Keratinocyte (primary cell): ENCODE results near the gene TRAF2. TPM values are rescaled to one million over a fixed set of nuclear protein-coding genes. Genes with fewer than 3 reads are reported as not detected.

Experiments
- DNase-seq: peaks from one replicate; pipeline ENCODE4 v3.0.0-alpha.2; 2011; ENCODE audit warnings: low read depth, missing footprints, low spot score
- FAIRE-seq: peaks from 2 replicates; lab custom pipeline; 2011; peaks lifted over from hg19 to GRCh38; lab: Jason Lieb, UNC
- H2AFZ ChIP-seq: 2 replicates; pipeline ENCODE4 v1.6.0; 2012; ENCODE audit warnings: low read length, control low read depth, inconsistent platforms; ENCODE audit not compliant: control insufficient read depth
- H3K27ac ChIP-seq: 2 replicates; pipeline ENCODE4 v1.5.1; 2011; ENCODE audit warnings: low read length; ENCODE audit not compliant: control insufficient read depth, insufficient read depth
- H3K27me3 ChIP-seq: 3 replicates; pipeline ENCODE4 v1.6.0; 2011; ENCODE audit warnings: low read length; ENCODE audit not compliant: control insufficient read depth, insufficient read depth; ENCODE audit errors: extremely low read depth
- H3K36me3 ChIP-seq, 2 experiments: 2 replicates in 1 of 2; 3 replicates in 1 of 2; pipeline ENCODE4 v1.5.1; 2011; ENCODE audit warnings: low read length in 2 of 2, mild to moderate bottlenecking in 1 of 2; ENCODE audit not compliant: control insufficient read depth in 2 of 2, insufficient read depth in 2 of 2; ENCODE audit errors: extremely low read depth in 1 of 2
- H3K4me1 ChIP-seq: 3 replicates; pipeline ENCODE4 v1.5.1; 2011; ENCODE audit warnings: low read length; ENCODE audit not compliant: control insufficient read depth, insufficient read depth; ENCODE audit errors: extremely low read depth
- H3K4me2 ChIP-seq: 3 replicates; pipeline ENCODE4 v1.6.0; 2011; ENCODE audit warnings: low read depth, low read length; ENCODE audit not compliant: control insufficient read depth, insufficient read depth; ENCODE audit errors: extremely low read depth
- H3K4me3 ChIP-seq, 3 experiments: fragments of 200-600 bp in 1 of 3; sonication (generic) in 1 of 3; 2 replicates in 2 of 3; 3 replicates in 1 of 3; pipeline ENCODE4 v1.5.1; 2011 to 2016; ENCODE audit warnings: low read length in 3 of 3, mild to moderate bottlenecking in 3 of 3, control low read depth in 2 of 3, inconsistent platforms in 1 of 3, low read depth in 1 of 3, mixed read lengths in 1 of 3, mixed run types in 1 of 3, moderate library complexity in 1 of 3; ENCODE audit not compliant: control insufficient read depth in 2 of 3, insufficient read depth in 2 of 3; ENCODE audit errors: extremely low read depth in 1 of 3
- H3K79me2 ChIP-seq: 2 replicates; pipeline ENCODE4 v1.6.0; 2012; ENCODE audit warnings: low read length; ENCODE audit not compliant: control insufficient read depth, insufficient read depth
- H3K9ac ChIP-seq: 3 replicates; pipeline ENCODE4 v1.6.0; 2011; ENCODE audit warnings: low read length; ENCODE audit not compliant: control insufficient read depth, insufficient read depth; ENCODE audit errors: extremely low read depth
- H3K9me1 ChIP-seq: 3 replicates; pipeline ENCODE4 v1.6.0; 2011; ENCODE audit warnings: low read length; ENCODE audit not compliant: control insufficient read depth, insufficient read depth; ENCODE audit errors: extremely low read depth
- H3K9me3 ChIP-seq: 2 replicates; pipeline ENCODE4 v1.5.1; 2012; ENCODE audit warnings: low read depth, low read length; ENCODE audit not compliant: control insufficient read depth
- H4K20me1 ChIP-seq: 3 replicates; pipeline ENCODE4 v1.6.0; 2011; ENCODE audit warnings: low read length; ENCODE audit not compliant: control insufficient read depth, insufficient read depth; ENCODE audit errors: extremely low read depth
- CTCF ChIP-seq, 3 experiments: IDR thresholded peaks in 1 of 3; conservative IDR thresholded peaks in 1 of 3; optimal IDR thresholded peaks in 1 of 3; 2 replicates in 2 of 3; 3 replicates in 1 of 3; pipeline versions ENCODE3 to v1.5.1; 2011; ENCODE audit warnings: low read length in 3 of 3, mild to moderate bottlenecking in 3 of 3, moderate library complexity in 2 of 3, control low read depth in 1 of 3, inconsistent platforms in 1 of 3; ENCODE audit not compliant: insufficient read depth in 2 of 3; ENCODE audit errors: extremely low read depth in 1 of 3
- EZH2 ChIP-seq: IDR thresholded peaks from one replicate; pipeline ENCODE4 v1.6.1; 2012; ENCODE audit warnings: inconsistent platforms, mild to moderate bottlenecking, low read length, moderate library complexity
- dilution Hi-C: fragments of 300-500 bp; cut with MboI; formaldehyde crosslinking; loops from one replicate; pipeline ENCODE4 v1.7.0; 2020; ENCODE audit warnings: low sequenced_read_pairs; ENCODE audit not compliant: extremely low pct_ligation_motif_present
- polyA plus RNA-seq, 5 experiments: library from polyadenylated mRNA; depleted of rRNA in 3 of 5; stranded (reverse) in 3 of 5; stranded (forward) in 1 of 5; unstranded in 1 of 5; fragments of >200 nt; gene quantifications; 1 replicate in 1 of 5; 2 replicates in 3 of 5; 3 replicates in 1 of 5; pipeline versions ENCODE4 v1.2.1 to v1.2.3, GENCODE V29; 2011 to 2012; ENCODE audit warnings: missing spikeins in 2 of 5, low read depth in 1 of 5, low replicate concordance in 1 of 5

Gene TRAF2
- polyA plus RNA-seq, 1 donor (not counting 4 experiments of a cell fraction or from before 2014, with no cell fraction given): 9.9 TPM

- Histone ChIP-seq H3K79me2 (peaks cover 21% of the 10 kb centered on the region), H3K4me1 (peaks cover 5% of the 10 kb centered on the region), H3K9ac (no peak overlapping the region), H3K36me3 (peaks cover 22% of the 10 kb centered on the region in 2 experiments), H3K9me1 (no peaks in the 10 kb centered on the region), H2AFZ (no peak overlapping the region), H4K20me1 (peaks cover 8% of the 10 kb centered on the region), H3K4me2 (no peak overlapping the region), H3K27me3 (no peaks in the 10 kb centered on the region), H3K4me3 (no peak overlapping the region), H3K9me3 (no peaks in the 10 kb centered on the region), H3K27ac (no peak overlapping the region)
- DNase-seq: no peak
- FAIRE-seq: no peak
- dilution Hi-C loops: no loop called here
- no peak for TF ChIP-seq EZH2
- TF ChIP-seq CTCF (optimal IDR thresholded peaks at IDR 0.05 in 1 of 3, IDR thresholded peaks at IDR 0.05 in 1 of 3, conservative IDR thresholded peaks at IDR 0.05 in 1 of 3; ENCODE audit: extremely low read depth in 1 of 3, insufficient read depth in 2 of 3, low read length in 3 of 3): no peak
Observed at GRCh38 chr9:136861874-136862457, 24.4 kb upstream of the TRAF2 start.

- Histone ChIP-seq H3K27ac (no peak overlapping the region), H4K20me1 (peaks cover 8% of the 10 kb centered on the region), H3K4me3 (no peak overlapping the region), H3K9me1 (no peaks in the 10 kb centered on the region), H2AFZ (no peak overlapping the region), H3K27me3 (no peaks in the 10 kb centered on the region), H3K79me2 (peaks cover 21% of the 10 kb centered on the region), H3K36me3 (peaks cover 22% of the 10 kb centered on the region in 2 experiments), H3K4me2 (no peak overlapping the region), H3K9me3 (no peaks in the 10 kb centered on the region), H3K9ac (no peak overlapping the region), H3K4me1 (peaks cover 5% of the 10 kb centered on the region)
- TF ChIP-seq EZH2: no peak
- TF ChIP-seq CTCF (optimal IDR thresholded peaks at IDR 0.05 in 1 of 3, IDR thresholded peaks at IDR 0.05 in 1 of 3, conservative IDR thresholded peaks at IDR 0.05 in 1 of 3; ENCODE audit: extremely low read depth in 1 of 3, insufficient read depth in 2 of 3, low read length in 3 of 3): no peak
- no peak for FAIRE-seq
- no peak for DNase-seq
- dilution Hi-C loops: no loop called here
Observed at GRCh38 chr9:136862849-136863622, 23.3 kb upstream of the TRAF2 start.
